Measurements from ENCODE around the gene DNAJC17. TPM values are rescaled to one million over a fixed set of nuclear protein-coding genes. Genes with fewer than 3 reads are reported as not detected.

DNAJC17 gene
- polyA plus RNA-seq, 3 donors = 38.1 to 40.6 (median 38.5) TPM

DNA sequence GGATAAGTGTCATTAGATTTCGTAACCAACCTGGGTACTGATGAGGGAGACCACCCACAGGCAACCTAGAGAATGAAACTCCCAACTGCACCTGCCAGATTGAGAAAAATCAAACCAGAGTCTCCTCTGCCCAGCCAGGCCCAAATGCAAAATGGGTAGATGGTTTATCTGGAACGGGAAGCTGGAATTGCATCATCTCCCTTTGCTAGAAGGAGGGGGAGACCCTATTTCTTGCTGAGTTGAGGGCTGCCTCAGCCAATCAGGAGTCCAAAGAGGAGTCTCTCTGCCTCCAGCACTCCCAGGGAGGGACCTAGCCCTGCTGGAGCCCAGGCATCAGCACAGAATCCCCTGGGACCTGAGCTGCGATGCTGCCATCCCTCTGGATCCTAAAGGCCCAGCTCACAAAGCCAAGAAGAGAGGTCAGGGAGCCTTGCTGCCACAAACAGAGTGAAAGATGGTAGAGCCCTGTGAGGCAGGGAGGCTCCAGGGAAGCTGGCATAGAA, 60.3 kb downstream of the DNAJC17 start:
- no peak for DNase-seq (ENCODE audit: low read depth in 3 of 3, low spot score in 2 of 3)

- no peak for DNase-seq (ENCODE audit: low read depth in 3 of 3, low spot score in 2 of 3)
These were observed 62.5 kb downstream of the DNAJC17 start for GRCh38 chr15:40744815-40745152.

GRCh38 chr15:40743921-40744814, 63.1 kb downstream of the DNAJC17 start:
- no peak for DNase-seq (ENCODE audit: low read depth in 3 of 3, low spot score in 2 of 3)

GRCh38 chr15:40743485-40743901, 63.8 kb downstream of the DNAJC17 start:
- DNase-seq (ENCODE audit: low read depth in 3 of 3, low spot score in 2 of 3) = no peak

DNA sequence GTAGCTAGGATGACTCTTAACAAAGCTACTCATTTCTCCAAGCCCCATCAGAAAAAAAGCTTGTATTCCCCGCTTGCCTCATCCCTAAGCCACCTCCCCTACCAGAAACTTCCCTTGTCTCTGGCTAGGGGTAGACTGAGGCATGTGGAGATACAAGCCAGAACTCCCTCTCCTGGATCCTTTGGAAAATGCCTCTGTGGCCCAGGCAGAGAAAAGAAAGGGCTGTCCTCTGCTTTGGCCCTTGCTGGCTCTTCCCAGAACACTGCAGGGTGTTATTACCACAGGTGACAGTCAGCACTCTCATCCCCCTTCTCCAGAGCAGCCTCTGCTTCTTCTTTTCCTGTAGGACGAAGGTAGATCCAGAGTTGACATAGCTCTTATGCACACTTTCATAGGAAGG, 67.4 kb downstream of the DNAJC17 start:
- no peak for DNase-seq (ENCODE audit: low read depth in 3 of 3, low spot score in 2 of 3)

GRCh38 chr15:40739047-40739446, 68.2 kb downstream of the DNAJC17 start:
- DNase-seq (ENCODE audit: low read depth in 3 of 3, low spot score in 2 of 3) = no peak

GRCh38 chr15:40737048-40737447, 70.2 kb downstream of the DNAJC17 start:
- no peak for DNase-seq (ENCODE audit: low read depth in 3 of 3, low spot score in 2 of 3)

- DNase-seq (ENCODE audit: low read depth in 3 of 3, low spot score in 2 of 3) = no peak
These were observed 70.7 kb downstream of the DNAJC17 start for GRCh38 chr15:40736575-40736974.

GRCh38 chr15:40731034-40731433, 76.2 kb downstream of the DNAJC17 start:
- no peak for DNase-seq (ENCODE audit: low read depth in 3 of 3, low spot score in 2 of 3)

DNA sequence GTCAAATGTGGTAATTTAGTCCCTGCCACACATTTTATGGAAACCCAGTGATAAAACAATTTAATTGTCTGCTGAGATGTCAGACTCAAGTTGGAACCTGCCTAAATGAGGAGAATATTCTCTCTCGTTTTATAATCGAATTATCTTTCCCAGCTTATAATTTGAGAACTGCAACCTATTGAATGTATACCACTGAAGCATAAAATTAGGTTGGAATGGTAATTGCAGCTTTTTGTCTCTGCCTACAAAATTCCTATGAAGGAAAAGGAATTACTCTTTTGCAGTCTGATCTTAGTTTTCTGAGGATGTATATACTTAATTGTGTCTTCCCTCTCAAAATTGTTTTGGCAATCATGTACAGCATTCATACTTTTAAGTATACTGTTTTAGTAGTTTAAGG, 83.4 kb downstream of the DNAJC17 start:
- DNase-seq (ENCODE audit: low read depth in 3 of 3, low spot score in 2 of 3) = no peak

DNA sequence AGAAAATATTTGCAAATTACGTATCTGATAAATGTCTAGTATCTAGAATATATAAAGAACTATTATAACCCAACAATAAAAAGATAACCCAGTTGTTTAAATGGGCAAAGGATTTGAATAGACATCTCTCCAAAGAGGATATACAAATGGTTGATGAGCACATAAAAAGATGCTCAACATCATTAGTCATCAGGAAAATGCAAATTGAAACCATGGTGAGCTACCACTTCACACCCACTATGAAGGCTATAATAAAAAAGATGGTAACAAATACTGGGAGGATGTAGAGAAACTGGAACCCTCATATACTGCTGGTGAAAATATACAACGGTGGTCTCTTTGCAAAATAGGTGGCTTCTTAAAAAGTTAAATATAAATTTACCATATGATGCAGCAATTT, 84.3 kb downstream of the DNAJC17 start:
- DNase-seq (ENCODE audit: low read depth in 3 of 3, low spot score in 2 of 3) = no peak

DNA sequence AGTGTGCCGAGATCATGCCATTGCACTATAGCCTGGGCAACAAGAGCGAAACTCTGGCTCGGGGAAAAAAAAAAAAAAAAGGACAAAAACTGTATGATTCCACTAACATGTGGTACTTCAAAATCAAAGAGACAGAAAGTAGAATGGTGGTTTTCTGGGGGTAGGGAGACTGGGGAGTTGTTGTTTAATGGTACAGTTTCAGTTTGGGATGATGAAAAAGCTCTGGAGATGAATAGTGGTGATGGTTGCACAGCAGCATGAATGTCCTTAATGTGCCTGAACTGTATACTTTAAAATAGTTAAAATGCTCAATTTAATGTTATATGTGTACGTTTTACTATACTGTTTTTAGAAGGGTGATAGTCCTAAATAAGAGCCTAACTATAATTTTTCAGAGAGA, 84.9 kb downstream of the DNAJC17 start:
- no peak for DNase-seq (ENCODE audit: low read depth in 3 of 3, low spot score in 2 of 3)

GRCh38 chr15:40721701-40722100, 85.6 kb downstream of the DNAJC17 start:
- no peak for DNase-seq (ENCODE audit: low read depth in 3 of 3, low spot score in 2 of 3)

GRCh38 chr15:40716165-40716564, 91.1 kb downstream of the DNAJC17 start:
- DNase-seq (ENCODE audit: low read depth in 3 of 3, low spot score in 2 of 3) = no peak

Other genes with a start within 250 kb of the DNAJC17 start
- gene CCDC32, start 242.4 kb downstream of the DNAJC17 start, polyA plus RNA-seq (ENCODE audit: insufficient read length in 3 of 3) = 10 to 100 TPM; 25.9 to 31.6 (median 29.9) TPM
- 10 to 100 TPM; 10.3 to 11.8 (median 10.3) TPM for gene RPUSD2, start 238.2 kb downstream of the DNAJC17 start, polyA plus RNA-seq (ENCODE audit: insufficient read length in 3 of 3)
- gene KNL1, start 213.2 kb downstream of the DNAJC17 start, polyA plus RNA-seq (ENCODE audit: insufficient read length in 3 of 3) = 10 to 100 TPM; 17.3 to 21.4 (median 18.6) TPM
- 10 to 100 TPM; 13.3 to 17.7 (median 14.9) TPM for gene RAD51, start 112.3 kb downstream of the DNAJC17 start, polyA plus RNA-seq (ENCODE audit: insufficient read length in 3 of 3)
- 10 to 100 TPM; 35.4 to 39.2 (median 38.7) TPM for gene RMDN3, start 52.2 kb downstream of the DNAJC17 start, polyA plus RNA-seq (ENCODE audit: insufficient read length in 3 of 3)
- gene GCHFR, start 43.4 kb downstream of the DNAJC17 start, polyA plus RNA-seq (ENCODE audit: insufficient read length in 3 of 3) = 10 to 100 TPM; 31.9 to 44.8 (median 36.3) TPM
- 1 to 10 TPM; 1.7 to 1.9 (median 1.9) TPM for gene C15orf62, start 37.5 kb downstream of the DNAJC17 start, polyA plus RNA-seq (ENCODE audit: insufficient read length in 3 of 3)
- gene ZFYVE19, start 384 bp downstream of the DNAJC17 start, polyA plus RNA-seq (ENCODE audit: insufficient read length in 3 of 3) = 10 to 100 TPM; 25.7 to 27.9 (median 26.0) TPM
- under 1 TPM; 0.22 to 0.47 (median 0.42) TPM for gene PPP1R14D, start 21.2 kb upstream of the DNAJC17 start, polyA plus RNA-seq (ENCODE audit: insufficient read length in 3 of 3)
- gene SPINT1, start 36.6 kb upstream of the DNAJC17 start, polyA plus RNA-seq (ENCODE audit: insufficient read length in 3 of 3) = 10 to 100 TPM; 60.3 to 71.1 (median 70.0) TPM
- gene RHOV, start 66.8 kb upstream of the DNAJC17 start, polyA plus RNA-seq (ENCODE audit: insufficient read length in 3 of 3) = 1 to 10 TPM; 1.4 to 1.7 (median 1.4) TPM
- gene VPS18, start 87.0 kb upstream of the DNAJC17 start, polyA plus RNA-seq (ENCODE audit: insufficient read length in 3 of 3) = 10 to 100 TPM; 15.9 to 17.7 (median 16.3) TPM
- gene DLL4, start 121.9 kb upstream of the DNAJC17 start, polyA plus RNA-seq (ENCODE audit: insufficient read length in 3 of 3) = 1 to 10 TPM; 6.6 to 9.1 (median 8.5) TPM
- gene CHAC1, start 146.0 kb upstream of the DNAJC17 start, polyA plus RNA-seq (ENCODE audit: insufficient read length in 3 of 3) = 1 to 10 TPM; 2.5 to 3.9 (median 3.4) TPM

Measured in right renal cortex interstitium (tissue), 3 donors.